GM23248 (cell line): ENCODE results near the gene COG5.

Source experiments
- EZH2 ChIP-seq: fragments of 200-600 bp; sonication (generic); IDR thresholded peaks from 2 replicates; pipeline ENCODE4 v1.6.1; 2018; ENCODE audit warnings: antibody characterized with exemption, mild to moderate bottlenecking; ENCODE audit not compliant: insufficient read depth, poor library complexity, severe bottlenecking
- EZH2phosphoT487 ChIP-seq: fragments of 200-600 bp; sonication (generic); IDR thresholded peaks from 2 replicates; pipeline ENCODE4 v1.6.1; 2018; ENCODE audit warnings: antibody characterized with exemption, moderate library complexity, mild to moderate bottlenecking, low read depth; ENCODE audit not compliant: insufficient read depth

DNA sequence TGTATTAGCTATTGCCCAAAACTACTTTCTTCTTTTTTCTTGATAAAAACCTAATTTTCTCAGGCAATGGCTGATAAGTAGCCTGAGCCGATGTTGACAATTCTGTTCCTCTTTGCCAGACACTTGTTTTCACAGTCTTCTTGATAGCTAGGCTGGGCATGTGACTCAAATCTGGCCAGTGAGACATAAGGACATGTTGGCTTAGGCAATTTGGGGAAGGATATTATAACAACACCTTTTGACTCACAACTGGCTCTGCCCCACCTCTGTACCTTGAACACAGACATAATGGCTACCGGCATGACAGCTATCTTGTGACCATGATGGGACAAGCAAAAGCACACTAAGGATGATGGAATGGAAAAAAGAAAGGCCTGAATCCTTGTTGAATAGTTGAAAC lies 166.7 kb downstream of the COG5 start:
- TF ChIP-seq EZH2 (no peak), EZH2phosphoT487 (no peak)
